ENCODE data around the gene KLHL14. TPM values are rescaled to one million over a fixed set of nuclear protein-coding genes. Genes with fewer than 3 reads are reported as not detected.

KLHL14 gene
- total and polyA plus RNA-seq, 2 of the 13 experiments (the other 11 are each of a cell fraction or from before 2014, with no cell fraction given) = 16.0 to 41.8 TPM

- TF ChIP-seq CEBPZ (IDR thresholded peaks at IDR 0.05; ENCODE audit: low read length) (no peak), LRRFIP1 (CRISPR knock-in tag; conservative IDR thresholded peaks at IDR 0.05) (no peak), FOXA3 (CRISPR knock-in tag; IDR thresholded peaks at IDR 0.05) (no peak), SETDB1 (CRISPR knock-in tag; IDR thresholded peaks at IDR 0.05; ENCODE audit: borderline replicate concordance) (no peak), MIXL1 (CRISPR knock-in tag; IDR thresholded peaks at IDR 0.05) (no peak), ZNF558 (CRISPR knock-in tag; IDR thresholded peaks at IDR 0.05; ENCODE audit: borderline replicate concordance) (peak; percentile 49; the same call in 1 of the 2 replicates), ZNF570 (CRISPR knock-in tag; IDR thresholded peaks at IDR 0.05; ENCODE audit: borderline replicate concordance) (no peak), PAXIP1 (CRISPR knock-in tag; conservative IDR thresholded peaks at IDR 0.05) (no peak), ZSCAN5A (CRISPR knock-in tag; IDR thresholded peaks at IDR 0.05; ENCODE audit: borderline replicate concordance) (no peak), ARNT (IDR thresholded peaks at IDR 0.05) (no peak), KDM6A (CRISPR knock-in tag; IDR thresholded peaks at IDR 0.05; ENCODE audit: low read depth) (no peak), RARA (CRISPR knock-in tag; IDR thresholded peaks at IDR 0.05) (no peak), BRCA1 (CRISPR knock-in tag; IDR thresholded peaks at IDR 0.05) (no peak), ZBTB4 (CRISPR knock-in tag; IDR thresholded peaks at IDR 0.05; ENCODE audit: borderline replicate concordance) (no peak)
Measured at GRCh38 chr18:32802591-32803451, 30.0 kb upstream of the KLHL14 start (continued).

All from HepG2 (cell line).